ENCODE data around the gene RAB27B. TPM values are rescaled to one million over a fixed set of nuclear protein-coding genes. Genes with fewer than 3 reads are reported as not detected.

The RAB27B gene
- polyA plus RNA-seq, 4 donors, result 2.0 to 7.5 (median 3.9) TPM

DNA sequence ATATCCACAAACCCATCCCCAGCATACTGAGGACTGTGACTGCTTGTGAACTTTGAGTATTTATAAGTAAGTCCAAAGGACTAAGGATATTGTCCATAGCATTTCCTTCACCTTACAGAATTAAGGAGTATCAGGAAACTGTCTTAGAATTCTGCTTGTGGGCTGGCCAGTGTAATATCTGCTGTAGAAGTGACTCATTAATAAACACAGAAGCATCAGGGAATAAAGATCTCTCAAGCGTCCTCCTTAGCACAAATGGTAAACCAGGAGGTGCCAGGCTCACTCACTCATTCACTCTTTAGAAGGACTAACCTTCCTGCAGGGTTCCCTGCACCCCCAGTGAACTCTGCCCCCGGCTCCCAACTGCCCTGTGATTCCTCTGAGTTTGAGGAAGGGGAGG is 100.0 kb downstream of the RAB27B start:
- Histone ChIP-seq H3K9me3 (ENCODE audit: control insufficient read depth in 2 of 2, insufficient read depth in 1 of 2, low read depth in 1 of 2, low read length in 1 of 2) (no peaks in the 10 kb centered on the region), H3K27me3 (ENCODE audit: control insufficient read depth in 3 of 3, insufficient read depth in 3 of 3, low read length in 3 of 3) (no peaks in the 10 kb centered on the region), H3K27ac (ENCODE audit: low read depth in 1 of 3, low read length in 2 of 3) (no peak overlapping the region), H3K4me1 (ENCODE audit: control insufficient read depth in 3 of 3, insufficient read depth in 2 of 3, low read depth in 1 of 3, low read length in 2 of 3) (peaks cover 0 to 3% (median 0%) of the 10 kb centered on the region in 3 donors), H3K36me3 (ENCODE audit: control insufficient read depth in 3 of 3, insufficient read depth in 2 of 3, low read depth in 1 of 3, low read length in 3 of 3) (peaks cover 0 to 17% (median 15%) of the 10 kb centered on the region in 3 donors), H3K4me3 (ENCODE audit: low read depth in 1 of 3, low read length in 3 of 3) (no peak overlapping the region)
- DNase-seq, result no peak
- 75 to 86% (median 79%) methylated on average over 2 of the region's 2 CpGs for WGBS, 3 donors
- FAIRE-seq, result no peak

DNA sequence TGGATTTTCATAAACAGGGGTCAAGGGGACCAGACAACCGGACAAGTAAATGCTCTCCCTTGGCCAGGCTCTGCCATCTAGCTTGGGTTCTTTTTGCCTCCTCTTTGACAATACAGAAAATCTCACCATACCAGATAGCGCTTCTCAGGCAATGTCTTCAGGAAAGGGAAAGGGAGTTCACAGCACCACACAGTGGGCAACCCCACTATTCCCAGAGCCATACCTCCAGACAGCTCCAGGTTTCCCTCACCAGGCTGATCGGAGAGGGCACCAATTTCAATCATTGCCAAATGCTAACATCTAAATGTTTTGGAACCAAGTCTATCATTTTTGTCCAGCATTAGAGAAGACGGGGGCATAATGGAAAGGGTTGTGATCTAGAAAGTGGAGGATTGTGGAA is 102.9 kb downstream of the RAB27B start:
- H3K27me3 ChIP-seq (ENCODE audit: control insufficient read depth in 3 of 3, insufficient read depth in 3 of 3, low read length in 3 of 3), result no peaks in the 10 kb centered on the region
- H3K36me3 ChIP-seq (ENCODE audit: control insufficient read depth in 3 of 3, insufficient read depth in 2 of 3, low read depth in 1 of 3, low read length in 3 of 3), result peaks cover 0 to 20% (median 12%) of the 10 kb centered on the region in 3 donors
- H3K4me3 ChIP-seq (ENCODE audit: low read depth in 1 of 3, low read length in 3 of 3), result no peak overlapping the region
- H3K27ac ChIP-seq (ENCODE audit: low read depth in 1 of 3, low read length in 2 of 3), result no peak overlapping the region
- 91 to 99% (median 97%) methylated on average over 4 of the region's 4 CpGs for WGBS, 3 donors
- DNase-seq, result no peak
- H3K4me1 ChIP-seq (ENCODE audit: control insufficient read depth in 3 of 3, insufficient read depth in 2 of 3, low read depth in 1 of 3, low read length in 2 of 3), result no peaks in the 10 kb centered on the region
- no peaks in the 10 kb centered on the region for H3K9me3 ChIP-seq (ENCODE audit: control insufficient read depth in 2 of 2, insufficient read depth in 1 of 2, low read depth in 1 of 2, low read length in 1 of 2)
- FAIRE-seq, result no peak

DNA sequence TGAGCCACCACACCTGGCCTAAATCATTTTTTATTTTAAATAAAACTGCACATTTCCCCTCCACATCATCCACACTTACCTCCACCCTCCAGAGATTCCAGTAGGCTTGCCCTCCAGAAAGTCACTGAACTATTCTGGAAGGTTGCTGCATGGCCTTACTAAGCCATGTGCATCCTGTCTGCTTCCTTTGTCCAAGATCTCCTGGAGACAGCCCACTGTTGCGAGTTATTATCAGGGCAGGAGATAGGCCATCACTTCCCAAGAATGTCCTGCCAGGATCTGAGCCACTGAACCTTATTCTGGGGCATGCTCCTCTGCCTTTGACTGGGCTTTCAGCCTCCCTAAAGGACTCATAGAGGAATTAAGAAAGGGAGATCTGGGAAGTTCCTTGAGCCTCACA is 104.2 kb downstream of the RAB27B start:
- Histone ChIP-seq H3K27me3 (ENCODE audit: control insufficient read depth in 3 of 3, insufficient read depth in 3 of 3, low read length in 3 of 3) (no peaks in the 10 kb centered on the region), H3K4me1 (ENCODE audit: control insufficient read depth in 3 of 3, insufficient read depth in 2 of 3, low read depth in 1 of 3, low read length in 2 of 3) (no peaks in the 10 kb centered on the region), H3K36me3 (ENCODE audit: control insufficient read depth in 3 of 3, insufficient read depth in 2 of 3, low read depth in 1 of 3, low read length in 3 of 3) (peaks cover 0 to 25% (median 16%) of the 10 kb centered on the region in 3 donors), H3K9me3 (ENCODE audit: control insufficient read depth in 2 of 2, insufficient read depth in 1 of 2, low read depth in 1 of 2, low read length in 1 of 2) (no peaks in the 10 kb centered on the region), H3K4me3 (ENCODE audit: low read depth in 1 of 3, low read length in 3 of 3) (no peak overlapping the region), H3K27ac (ENCODE audit: low read depth in 1 of 3, low read length in 2 of 3) (no peak overlapping the region)
- WGBS, 3 donors, result 23 to 84% (median 74%) methylated on average over 1 of the region's 1 CpG
- FAIRE-seq (no peak), DNase-seq (no peak)

DNA sequence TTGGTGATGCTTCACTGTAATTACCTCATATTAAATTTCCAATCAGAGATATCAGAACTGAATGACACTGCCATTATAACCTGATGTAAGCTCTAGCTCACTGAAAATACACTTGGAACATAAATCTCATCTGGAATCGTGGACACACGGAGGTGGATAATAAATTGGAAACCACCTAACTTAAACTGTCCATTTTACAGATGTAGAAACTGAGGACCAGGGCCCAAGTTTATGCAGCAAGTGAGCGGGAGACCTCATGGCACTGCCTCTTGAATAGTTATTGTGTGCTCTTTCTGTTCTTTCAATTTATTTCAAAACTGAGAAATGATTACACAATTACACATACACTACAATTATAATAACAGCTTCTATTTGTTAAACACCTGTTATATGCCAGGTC is 110.2 kb downstream of the RAB27B start:
- peaks cover 0 to 23% (median 18%) of the 10 kb centered on the region in 3 donors for H3K36me3 ChIP-seq (ENCODE audit: control insufficient read depth in 3 of 3, insufficient read depth in 2 of 3, low read depth in 1 of 3, low read length in 3 of 3)
- no peak for DNase-seq
- no peak overlapping the region for H3K27ac ChIP-seq (ENCODE audit: low read depth in 1 of 3, low read length in 2 of 3)
- FAIRE-seq, result no peak
- no peaks in the 10 kb centered on the region for H3K9me3 ChIP-seq (ENCODE audit: control insufficient read depth in 2 of 2, insufficient read depth in 1 of 2, low read depth in 1 of 2, low read length in 1 of 2)
- 90 to 97% (median 91%) methylated on average over 3 of the region's 3 CpGs for WGBS, 3 donors
- H3K4me1 ChIP-seq (ENCODE audit: control insufficient read depth in 3 of 3, insufficient read depth in 2 of 3, low read depth in 1 of 3, low read length in 2 of 3), result no peaks in the 10 kb centered on the region
- no peak overlapping the region for H3K4me3 ChIP-seq (ENCODE audit: low read depth in 1 of 3, low read length in 3 of 3)
- H3K27me3 ChIP-seq (ENCODE audit: control insufficient read depth in 3 of 3, insufficient read depth in 3 of 3, low read length in 3 of 3), result no peaks in the 10 kb centered on the region

DNA sequence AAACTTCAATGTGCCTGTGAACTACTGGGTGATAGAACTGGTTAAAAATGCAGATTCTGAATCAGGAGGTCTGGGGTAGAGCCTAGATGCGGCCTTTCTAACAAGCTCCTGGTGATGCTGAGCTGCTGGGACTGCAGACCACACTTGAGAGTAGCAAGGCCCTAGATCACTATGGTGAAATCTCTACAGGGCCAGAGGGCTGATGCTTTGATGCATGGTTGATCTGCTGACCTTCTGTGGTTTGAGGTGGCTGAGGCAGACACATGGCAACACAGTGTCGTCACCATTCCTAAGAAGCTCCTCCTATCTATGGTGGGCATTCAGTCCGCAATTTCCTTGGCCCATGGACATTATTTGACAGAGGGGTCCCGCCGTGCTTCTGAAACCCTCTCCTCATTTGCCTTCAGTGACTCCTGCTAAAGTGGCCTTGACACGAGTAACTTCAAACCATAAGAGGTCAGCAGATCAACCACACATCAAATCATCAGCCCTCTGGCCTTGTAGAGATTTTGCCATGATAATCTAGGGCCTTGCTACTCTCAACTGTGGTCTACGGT is 111.2 kb downstream of the RAB27B start:
- FAIRE-seq (no peak), DNase-seq (no peak)
- Histone ChIP-seq H3K36me3 (ENCODE audit: control insufficient read depth in 3 of 3, insufficient read depth in 2 of 3, low read depth in 1 of 3, low read length in 3 of 3) (peaks cover 0 to 26% (median 18%) of the 10 kb centered on the region in 3 donors), H3K27me3 (ENCODE audit: control insufficient read depth in 3 of 3, insufficient read depth in 3 of 3, low read length in 3 of 3) (no peaks in the 10 kb centered on the region), H3K4me3 (ENCODE audit: low read depth in 1 of 3, low read length in 3 of 3) (no peak overlapping the region), H3K4me1 (ENCODE audit: control insufficient read depth in 3 of 3, insufficient read depth in 2 of 3, low read depth in 1 of 3, low read length in 2 of 3) (peaks cover 0 to 4% (median 0%) of the 10 kb centered on the region in 3 donors), H3K9me3 (ENCODE audit: control insufficient read depth in 2 of 2, insufficient read depth in 1 of 2, low read depth in 1 of 2, low read length in 1 of 2) (no peaks in the 10 kb centered on the region), H3K27ac (ENCODE audit: low read depth in 1 of 3, low read length in 2 of 3) (no peak overlapping the region)
- 90 to 92% (median 91%) methylated on average over 7 of the region's 7 CpGs for WGBS, 3 donors

DNA sequence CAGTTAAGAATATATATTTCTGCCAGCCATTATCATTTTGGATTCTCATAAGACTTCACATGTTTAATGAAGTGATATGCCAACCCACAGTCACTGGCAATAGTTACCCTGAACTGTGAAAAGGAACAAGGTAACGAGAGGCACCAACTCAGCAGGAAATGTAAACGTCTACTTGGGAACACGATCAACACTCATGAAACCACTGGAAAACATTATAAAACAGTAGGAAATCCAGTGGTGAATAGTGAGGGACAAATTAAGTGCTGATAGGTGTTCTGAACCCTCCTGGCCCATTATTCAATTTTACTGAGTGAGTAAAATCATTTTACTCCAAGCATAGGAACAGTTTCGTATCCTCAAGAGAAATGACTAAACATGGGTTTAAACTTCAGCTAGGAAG is 113.9 kb downstream of the RAB27B start:
- Histone ChIP-seq H3K9me3 (ENCODE audit: control insufficient read depth in 2 of 2, insufficient read depth in 1 of 2, low read depth in 1 of 2, low read length in 1 of 2) (no peaks in the 10 kb centered on the region), H3K4me1 (ENCODE audit: control insufficient read depth in 3 of 3, insufficient read depth in 2 of 3, low read depth in 1 of 3, low read length in 2 of 3) (peaks cover 4 to 14% (median 12%) of the 10 kb centered on the region in 3 donors), H3K4me3 (ENCODE audit: low read depth in 1 of 3, low read length in 3 of 3) (no peak overlapping the region), H3K36me3 (ENCODE audit: control insufficient read depth in 3 of 3, insufficient read depth in 2 of 3, low read depth in 1 of 3, low read length in 3 of 3) (peaks cover 0 to 15% (median 8%) of the 10 kb centered on the region in 3 donors), H3K27ac (ENCODE audit: low read depth in 1 of 3, low read length in 2 of 3) (no peak overlapping the region), H3K27me3 (ENCODE audit: control insufficient read depth in 3 of 3, insufficient read depth in 3 of 3, low read length in 3 of 3) (no peaks in the 10 kb centered on the region)
- DNase-seq (no peak), FAIRE-seq (no peak)
- WGBS, 3 donors, result 79 to 90% (median 84%) methylated on average over 4 of the region's 4 CpGs

DNA sequence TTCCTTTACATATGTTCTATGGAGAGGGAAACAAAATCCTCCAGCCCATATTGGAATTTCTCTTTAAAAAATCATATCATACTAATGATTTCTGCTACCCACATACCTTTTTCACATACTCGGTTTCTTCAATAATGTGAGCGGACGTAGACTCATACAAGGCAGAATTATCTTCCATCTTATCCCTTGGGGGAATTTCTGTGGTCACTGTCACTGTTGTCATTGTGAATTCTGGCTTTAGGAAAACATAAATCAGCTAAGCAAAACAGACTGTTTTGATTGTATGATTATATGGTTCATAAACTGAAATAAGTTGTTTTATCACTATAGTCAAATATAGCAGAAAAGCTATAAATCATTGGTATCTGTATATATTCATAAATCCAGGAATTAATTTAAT is 114.3 kb downstream of the RAB27B start:
- WGBS, 3 donors, result 95 to 99% (median 96%) methylated on average over 3 of the region's 3 CpGs

More for the DNA sequence above, 114.3 kb downstream of the RAB27B start:
- H3K4me3 ChIP-seq (ENCODE audit: low read depth in 1 of 3, low read length in 3 of 3), result no peak overlapping the region
- DNase-seq (no peak), FAIRE-seq (no peak)
- no peaks in the 10 kb centered on the region for H3K27me3 ChIP-seq (ENCODE audit: control insufficient read depth in 3 of 3, insufficient read depth in 3 of 3, low read length in 3 of 3)
- no peak overlapping the region for H3K27ac ChIP-seq (ENCODE audit: low read depth in 1 of 3, low read length in 2 of 3)
- peaks cover 0 to 15% (median 8%) of the 10 kb centered on the region in 3 donors for H3K36me3 ChIP-seq (ENCODE audit: control insufficient read depth in 3 of 3, insufficient read depth in 2 of 3, low read depth in 1 of 3, low read length in 3 of 3)
- peaks cover 6 to 18% (median 14%) of the 10 kb centered on the region in 3 donors for H3K4me1 ChIP-seq (ENCODE audit: control insufficient read depth in 3 of 3, insufficient read depth in 2 of 3, low read depth in 1 of 3, low read length in 2 of 3)
- no peaks in the 10 kb centered on the region for H3K9me3 ChIP-seq (ENCODE audit: control insufficient read depth in 2 of 2, insufficient read depth in 1 of 2, low read depth in 1 of 2, low read length in 1 of 2)

Data from small intestine (tissue), 7 donors.